K562 (cell line): ENCODE measurements around the gene NT5DC2. TPM values are rescaled to one million over a fixed set of nuclear protein-coding genes. Genes with fewer than 3 reads are reported as not detected.

Source experiments
- ATAC-seq: fragments of 200-7000 bp; cut with Tn5 transposase; 3 replicates; pipeline ENCODE4 v1.9.1; 2020; ENCODE audit warnings: moderate library complexity
- BruUV-seq: library from RNA; stranded (reverse); fragments of 400-500 nt; replicated peaks from 2 replicates; lab custom pipeline; 2021; lab: Mats Ljungman, UMichigan
- CTCF ChIA-PET: fragments of 300-600 bp; formaldehyde crosslinking; extraction: SDS; loops from one replicate; lab custom pipeline; 2021; ENCODE audit warnings: low intra/inter-chr PET ratio; lab: Yijun Ruan, JAX
- POLR2A ChIA-PET: fragments of 300-600, 350-650 bp; sonication (Branson Sonifier 250); formaldehyde crosslinking; extraction: SDS; loops from one replicate; lab custom pipeline; 2021; ENCODE audit warnings: antibody characterized with exemption, inconsistent platforms; lab: Yijun Ruan, JAX
- DNase-seq, 4 experiments: peaks; one replicate each; pipeline versions ENCODE4 v3.0.0 to v3.0.0-alpha.2; 2011 to 2018; ENCODE audit warnings: low spot score in 3 of 4, mixed read lengths in 3 of 4; ENCODE audit errors: extremely low read depth in 1 of 4
- FAIRE-seq: peaks from 2 replicates; lab custom pipeline; 2011; peaks lifted over from hg19 to GRCh38; lab: Jason Lieb, UNC
- H2AFZ ChIP-seq: 2 replicates; pipeline ENCODE4 v1.6.0; 2011; ENCODE audit warnings: low read depth, low read length, control low read depth, inconsistent platforms
- H3K27ac ChIP-seq: fragments of 200-600 bp; 3 replicates; pipeline ENCODE4 v1.8.0; 2011; ENCODE audit warnings: low read depth, mild to moderate bottlenecking, control low read depth, inconsistent platforms, low read length, moderate library complexity, mixed read lengths; ENCODE audit errors: extremely low read depth
- H3K27me3 ChIP-seq, 2 experiments: fragments of 300-600 bp in 1 of 2; 2 replicates in 1 of 2; 3 replicates in 1 of 2; pipeline versions ENCODE4 v1.6.0 to v1.8.0; 2011; ENCODE audit warnings: inconsistent platforms in 2 of 2, low read length in 2 of 2, mild to moderate bottlenecking in 1 of 2, mixed read lengths in 1 of 2, moderate library complexity in 1 of 2; ENCODE audit not compliant: control insufficient read depth in 2 of 2, insufficient read depth in 2 of 2
- H3K36me3 ChIP-seq: fragments of 300-600 bp; 3 replicates; pipeline ENCODE4 v1.8.0; 2011; ENCODE audit warnings: mild to moderate bottlenecking, low read length, inconsistent platforms; ENCODE audit not compliant: control insufficient read depth, insufficient read depth
- H3K4me1 ChIP-seq, 2 experiments: fragments of 200-600 bp in 1 of 2; replicated peaks in 1 of 2; 2 replicates in 1 of 2; 3 replicates in 1 of 2; pipeline versions ENCODE4 v1.5.1 to v1.8.0; 2011; ENCODE audit warnings: inconsistent platforms in 2 of 2, low read length in 2 of 2, mild to moderate bottlenecking in 1 of 2, mixed read lengths in 1 of 2, moderate library complexity in 1 of 2; ENCODE audit not compliant: control insufficient read depth in 2 of 2, insufficient read depth in 2 of 2
- H3K4me2 ChIP-seq: 2 replicates; pipeline ENCODE4 v1.6.1; 2011; ENCODE audit warnings: low read length, control low read depth, inconsistent platforms, mixed read lengths; ENCODE audit not compliant: insufficient read depth
- H3K4me3 ChIP-seq: fragments of 200-600 bp; sonication (generic), shearing (Covaris generic); 2 replicates; pipeline ENCODE4 v1.5.1; 2016; ENCODE audit warnings: control low read depth, inconsistent platforms
- H3K79me2 ChIP-seq: fragments of 200-600 bp; 3 replicates; pipeline ENCODE4 v1.8.0; 2011; ENCODE audit warnings: low read length, inconsistent platforms; ENCODE audit not compliant: control insufficient read depth, insufficient read depth
- H3K9ac ChIP-seq, 2 experiments: 2 replicates each; pipeline versions ENCODE4 v1.6.0 to v1.6.1; 2011; ENCODE audit warnings: low read depth in 2 of 2, low read length in 2 of 2, control low read depth in 1 of 2, inconsistent platforms in 1 of 2, mild to moderate bottlenecking in 1 of 2, mixed read lengths in 1 of 2; ENCODE audit not compliant: insufficient read depth in 1 of 2
- H3K9me1 ChIP-seq: one replicate; pipeline ENCODE4 v1.6.0; 2011; ENCODE audit warnings: inconsistent platforms, mild to moderate bottlenecking, low read length, moderate library complexity; ENCODE audit not compliant: control insufficient read depth, insufficient read depth
- H3K9me3 ChIP-seq: replicated peaks from 2 replicates; pipeline ENCODE4 v1.5.1; 2011; ENCODE audit warnings: low read depth, low read length, inconsistent platforms; ENCODE audit not compliant: control insufficient read depth, insufficient read depth
- H4K20me1 ChIP-seq: replicated peaks from 2 replicates; pipeline ENCODE4 v1.6.1; 2011; ENCODE audit warnings: low read length, inconsistent platforms, mixed read lengths; ENCODE audit not compliant: control insufficient read depth, insufficient read depth
- PRMT5 ChIP-seq: sonication (generic); formaldehyde crosslinking; IDR thresholded peaks from 2 replicates; pipeline ENCODE4 v1.5.0; 2020; ENCODE audit warnings: missing genetic modification reagents
- RBFOX2 ChIP-seq: fragments of 200-400 bp; formaldehyde crosslinking; IDR thresholded peaks from 2 replicates; pipeline ENCODE4 v1.6.1; 2017; ENCODE audit warnings: low read depth, mild to moderate bottlenecking, low read length, moderate library complexity
- TGIF2 ChIP-seq: sonication (generic); formaldehyde crosslinking; IDR thresholded peaks from 2 replicates; pipeline ENCODE4 v1.8.1; 2022; ENCODE audit warnings: mild to moderate bottlenecking, missing genetic modification reagents, moderate library complexity
- WGBS: fragments of 100-300 bp; shearing (Covaris generic); methylation state at CpG from one replicate; pipeline ENCODE4 v1.1.6; 2016; ENCODE audit warnings: low coverage, mixed read lengths; ENCODE audit not compliant: insufficient coverage; ENCODE audit errors: missing lambda C conversion rate; 5-methylcytosine and 5-hydroxymethylcytosine counted together
- in situ Hi-C: fragments of 300-500 bp; cut with MboI; formaldehyde crosslinking; loops from 4 replicates; pipeline ENCODE4 v1.15.0; 2018; ENCODE audit warnings: inconsistent platforms, mixed read lengths
- intact Hi-C: fragments of 100-400 bp; cut with micrococcal nuclease; formaldehyde crosslinking; loops from 2 replicates; pipeline ENCODE4 v1.14.2; 2022
- polyA plus RNA-seq, 8 experiments: library from polyadenylated mRNA; depleted of rRNA in 4 of 8; stranded (reverse) in 5 of 8; unstranded in 3 of 8; fragments of >200 nt; fragmentation: Nextera tagmentation in 2 of 8; fragmentation: Illumina TruSeq in 1 of 8; extraction: Ambion mirVana in 2 of 8; extraction: Trizol in 1 of 8; gene quantifications; 2 replicates each; pipeline versions ENCODE4 v1.2.1 to v1.2.3, GENCODE V29; 2011 to 2014; ENCODE audit warnings: inconsistent platforms in 1 of 8, missing spikeins in 1 of 8
- total RNA-seq, 7 experiments: library from RNA; depleted of rRNA in 6 of 7; stranded (reverse); fragments of >200 nt in 6 of 7; fragmentation: Illumina TruSeq in 2 of 7; extraction: Trizol in 2 of 7; gene quantifications; 2 replicates each; pipeline versions ENCODE4 v1.2.1 to v1.2.3, GENCODE V29; 2011 to 2021; ENCODE audit warnings: low replicate concordance in 1 of 7

Gene NT5DC2
- total and polyA plus RNA-seq, 9 of the 15 experiments (the other 6 are each of a cell fraction or from before 2014, with no cell fraction given): 25.6 to 168 (median 122) TPM

GRCh38 chr3:52527732-52528585, 5.7 kb downstream of the NT5DC2 start:
- H3K27me3 ChIP-seq: no peaks in the 10 kb centered on the region
- no peak overlapping the region for H3K4me3 ChIP-seq
- CTCF ChIA-PET: no interaction called here
- in situ Hi-C loops (no loop called here), intact Hi-C loops (no loop called here)
- peaks cover 12 to 60% of the 10 kb centered on the region in 2 experiments for H3K4me1 ChIP-seq
- H3K4me2 ChIP-seq: no peak overlapping the region
- FAIRE-seq (no peak), ATAC-seq (no peak), DNase-seq (no peak)
- no peak overlapping the region for H2AFZ ChIP-seq
- WGBS: 88% methylated on average over 14 of the region's 18 CpGs
- no TSS peak for BruUV-seq
- peaks cover 12% of the 10 kb centered on the region; the same call in 1 of the 2 replicates for H4K20me1 ChIP-seq
- peak overlapping the region in 1 of 2 experiments; percentile 45; a peak in 1 of 4 replicates for H3K9ac ChIP-seq
- POLR2A ChIA-PET: interaction anchor here (0.7 kb wide), 1 partner anchor 16 kb away, joined by 3 read pairs; no protein-coding TSS in a partner anchor
- H3K9me1 ChIP-seq: peaks cover 17% of the 10 kb centered on the region
- no peak for TF ChIP-seq TGIF2
- TF ChIP-seq PRMT5 (CRISPR knock-in tag): no peak
- peak; percentile 41; the same call in 1 of the 2 replicates for TF ChIP-seq RBFOX2
- H3K36me3 ChIP-seq: peaks cover 86% of the 10 kb centered on the region; the same call in 2 of the 3 replicates
- H3K79me2 ChIP-seq: peaks cover 40% of the 10 kb centered on the region
- no peaks in the 10 kb centered on the region for H3K9me3 ChIP-seq
- H3K27ac ChIP-seq: no peak overlapping the region
